ENCODE data around the gene CHN1. TPM values are rescaled to one million over a fixed set of nuclear protein-coding genes. Genes with fewer than 3 reads are reported as not detected.

CHN1 gene
- total RNA-seq, 2 experiments from 2014 or later, result 5.3 to 5.6 TPM

DNA sequence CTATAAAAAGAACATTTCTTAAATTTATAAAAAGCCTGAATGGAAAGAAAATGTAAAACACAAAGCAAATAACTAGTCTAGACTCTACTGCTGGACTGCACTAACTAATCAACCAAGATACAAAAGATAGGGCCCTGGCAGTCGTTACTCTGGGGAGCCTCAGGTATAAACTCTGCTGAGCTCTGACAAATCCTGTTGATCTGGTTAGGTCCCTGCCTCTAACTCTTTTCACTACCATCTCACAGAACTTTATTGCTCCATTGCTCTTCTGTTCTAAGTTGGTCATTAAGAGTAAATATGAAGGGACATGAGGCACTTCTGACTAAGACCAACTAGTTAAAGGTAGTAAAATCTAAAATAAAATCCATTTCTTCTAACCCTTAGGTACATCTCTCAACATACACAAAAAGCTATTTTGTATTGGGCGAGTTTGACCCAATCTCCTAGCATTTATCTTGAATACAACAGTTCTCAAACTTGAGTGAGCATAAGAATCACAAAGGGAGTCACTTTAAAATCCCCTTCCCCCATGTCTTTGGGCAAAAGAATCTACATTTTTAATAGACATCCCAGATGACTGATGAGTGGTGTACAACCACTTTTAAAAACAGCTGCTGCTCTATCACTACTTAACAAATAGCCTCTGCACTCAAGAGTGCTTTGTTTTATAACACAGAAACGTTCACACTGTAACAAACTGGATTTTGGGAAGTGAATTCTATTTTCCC, 2.5 kb downstream of the CHN1 start:
- Mint-ChIP-seq H3K27ac (no peak overlapping the region), H3K4me3 (no peak overlapping the region), H3K4me1 (ENCODE audit: low read depth) (peaks cover 12% of the 10 kb centered on the region), H3K27me3 (peaks cover 74% of the 10 kb centered on the region), H3K9me3 (no peaks in the 10 kb centered on the region), H3K36me3 (ENCODE audit: low read depth) (no peaks in the 10 kb centered on the region)
- POLR2A ChIA-PET, result no interaction called here
- peaks cover 11% of the 10 kb centered on the region for H3K4me1 ChIP-seq (ENCODE audit: insufficient read depth, low read length)
- H3K27ac ChIP-seq (ENCODE audit: low read depth in 1 of 2, low read length in 2 of 2), result no peak overlapping the region
- ATAC-seq (ENCODE audit: poor library complexity) (no peak), DNase-seq (no peak)
- no peaks in the 10 kb centered on the region for H3K36me3 ChIP-seq (ENCODE audit: insufficient read depth, low read length)
- peaks cover 10 to 50% of the 10 kb centered on the region in 2 experiments for H3K27me3 ChIP-seq (ENCODE audit: control insufficient read depth in 1 of 2, insufficient read depth in 2 of 2, low read length in 2 of 2)
- intact Hi-C loops (cut with DNase I, micrococcal nuclease), result loop anchor here (10.0 kb wide), 2 partner anchors 228 to 538 kb away; no protein-coding TSS in a partner anchor
- no peaks in the 10 kb centered on the region for H3K9me3 ChIP-seq (ENCODE audit: control insufficient read depth in 1 of 2, insufficient read depth in 1 of 2, low read length in 2 of 2)
- TF ChIP-seq, protein P1, sequence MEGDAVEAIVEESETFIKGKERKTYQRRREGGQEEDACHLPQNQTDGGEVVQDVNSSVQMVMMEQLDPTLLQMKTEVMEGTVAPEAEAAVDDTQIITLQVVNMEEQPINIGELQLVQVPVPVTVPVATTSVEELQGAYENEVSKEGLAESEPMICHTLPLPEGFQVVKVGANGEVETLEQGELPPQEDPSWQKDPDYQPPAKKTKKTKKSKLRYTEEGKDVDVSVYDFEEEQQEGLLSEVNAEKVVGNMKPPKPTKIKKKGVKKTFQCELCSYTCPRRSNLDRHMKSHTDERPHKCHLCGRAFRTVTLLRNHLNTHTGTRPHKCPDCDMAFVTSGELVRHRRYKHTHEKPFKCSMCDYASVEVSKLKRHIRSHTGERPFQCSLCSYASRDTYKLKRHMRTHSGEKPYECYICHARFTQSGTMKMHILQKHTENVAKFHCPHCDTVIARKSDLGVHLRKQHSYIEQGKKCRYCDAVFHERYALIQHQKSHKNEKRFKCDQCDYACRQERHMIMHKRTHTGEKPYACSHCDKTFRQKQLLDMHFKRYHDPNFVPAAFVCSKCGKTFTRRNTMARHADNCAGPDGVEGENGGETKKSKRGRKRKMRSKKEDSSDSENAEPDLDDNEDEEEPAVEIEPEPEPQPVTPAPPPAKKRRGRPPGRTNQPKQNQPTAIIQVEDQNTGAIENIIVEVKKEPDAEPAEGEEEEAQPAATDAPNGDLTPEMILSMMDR (IDR thresholded peaks at IDR 0.05), result no peak
- CTCF ChIA-PET, result no interaction called here
- no peak overlapping the region for H3K4me3 ChIP-seq (ENCODE audit: low read length)

DNA sequence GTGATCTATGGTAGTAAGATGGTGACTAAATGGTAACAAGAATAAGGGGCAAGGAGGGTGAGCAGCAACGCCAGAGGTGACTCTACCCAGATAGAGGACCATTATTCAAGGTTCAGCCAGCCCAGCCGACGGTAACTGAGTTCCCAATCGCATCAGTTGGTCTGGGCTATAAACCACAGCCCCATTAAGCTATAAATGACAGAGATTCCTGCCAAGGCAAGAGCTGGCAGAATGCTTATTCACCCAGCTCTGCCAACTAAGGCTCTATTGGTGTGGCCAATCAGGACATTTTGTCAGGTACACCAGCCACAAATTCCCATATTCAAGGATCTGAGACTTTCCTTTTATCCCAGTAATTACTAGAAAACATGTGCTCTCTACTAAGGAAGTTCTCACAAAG, 3.6 kb downstream of the CHN1 start:
- ATAC-seq (ENCODE audit: poor library complexity) (no peak), DNase-seq (no peak)
- Histone ChIP-seq H3K27ac (ENCODE audit: low read depth in 1 of 2, low read length in 2 of 2) (no peak overlapping the region), H3K4me1 (ENCODE audit: insufficient read depth, low read length) (peaks cover 11% of the 10 kb centered on the region), H3K4me3 (ENCODE audit: low read length) (no peak overlapping the region), H3K9me3 (ENCODE audit: control insufficient read depth in 1 of 2, insufficient read depth in 1 of 2, low read length in 2 of 2) (no peaks in the 10 kb centered on the region), H3K27me3 (ENCODE audit: control insufficient read depth in 1 of 2, insufficient read depth in 2 of 2, low read length in 2 of 2) (peaks cover 8 to 50% of the 10 kb centered on the region in 2 experiments), H3K36me3 (ENCODE audit: insufficient read depth, low read length) (no peaks in the 10 kb centered on the region)
- POLR2A ChIA-PET, result no interaction called here
- H3K36me3 Mint-ChIP-seq (ENCODE audit: low read depth), result no peaks in the 10 kb centered on the region
- H3K4me3 Mint-ChIP-seq, result no peak overlapping the region
- no peak overlapping the region for H3K27ac Mint-ChIP-seq
- no peaks in the 10 kb centered on the region for H3K9me3 Mint-ChIP-seq
- TF ChIP-seq, protein P1 (IDR thresholded peaks at IDR 0.05), result no peak
- H3K4me1 Mint-ChIP-seq (ENCODE audit: low read depth), result peaks cover 12% of the 10 kb centered on the region
- intact Hi-C loops (cut with DNase I, micrococcal nuclease), result loop anchor here (10.0 kb wide), 2 partner anchors 227 to 537 kb away; no protein-coding TSS in a partner anchor
- CTCF ChIA-PET, result interaction anchor here (1.3 kb wide), 1 partner anchor 304 kb away, joined by 3 read pairs; no protein-coding TSS in a partner anchor
- H3K27me3 Mint-ChIP-seq, result peaks cover 68% of the 10 kb centered on the region

DNA sequence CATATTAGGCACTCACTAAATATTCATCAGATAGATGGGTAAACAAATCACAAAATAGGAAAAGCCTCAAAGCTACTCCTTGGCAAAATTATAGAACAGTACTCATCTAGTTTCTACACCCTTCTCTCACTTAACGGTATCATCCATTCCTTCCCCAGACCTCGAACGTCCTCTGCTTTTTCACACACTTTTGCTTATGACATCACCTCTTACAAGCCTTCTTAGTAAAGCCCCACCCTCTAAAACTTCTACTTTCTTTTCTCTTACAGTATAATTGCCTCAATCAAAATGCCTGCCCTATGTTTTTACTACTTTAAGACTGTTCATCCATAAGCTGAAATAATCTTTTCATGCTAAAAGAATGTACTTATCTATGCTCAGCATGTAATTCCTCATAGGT, 8.1 kb downstream of the CHN1 start:
- ATAC-seq (ENCODE audit: poor library complexity) (no peak), DNase-seq (no peak)
- Histone ChIP-seq H3K36me3 (ENCODE audit: insufficient read depth, low read length) (no peaks in the 10 kb centered on the region), H3K4me3 (ENCODE audit: low read length) (no peak overlapping the region), H3K4me1 (ENCODE audit: insufficient read depth, low read length) (no peaks in the 10 kb centered on the region), H3K27me3 (ENCODE audit: control insufficient read depth in 1 of 2, insufficient read depth in 2 of 2, low read length in 2 of 2) (peaks cover 8 to 22% of the 10 kb centered on the region in 2 experiments), H3K9me3 (ENCODE audit: control insufficient read depth in 1 of 2, insufficient read depth in 1 of 2, low read length in 2 of 2) (no peaks in the 10 kb centered on the region), H3K27ac (ENCODE audit: low read depth in 1 of 2, low read length in 2 of 2) (no peak overlapping the region)
- no peaks in the 10 kb centered on the region for H3K36me3 Mint-ChIP-seq (ENCODE audit: low read depth)
- H3K9me3 Mint-ChIP-seq, result no peaks in the 10 kb centered on the region
- H3K4me3 Mint-ChIP-seq, result no peak overlapping the region
- H3K27me3 Mint-ChIP-seq, result peaks cover 37% of the 10 kb centered on the region
- ChIA-PET POLR2A (no interaction called here), CTCF (no interaction called here)
- H3K4me1 Mint-ChIP-seq (ENCODE audit: low read depth), result no peaks in the 10 kb centered on the region
- H3K27ac Mint-ChIP-seq, result no peak overlapping the region
- intact Hi-C loops (cut with DNase I, micrococcal nuclease), result no loop called here
- TF ChIP-seq, protein P1 (IDR thresholded peaks at IDR 0.05), result no peak

Measured in CD4-positive, alpha-beta T cell (primary cell).